GM19239 (cell line): ENCODE results near the gene TANC1.

Experiments
- DNase-seq: peaks from one replicate; pipeline ENCODE4 v3.0.0; 2011; ENCODE audit warnings: low spot score; ENCODE audit not compliant: insufficient read length
- FAIRE-seq: peaks from 2 replicates; lab custom pipeline; 2011; peaks lifted over from hg19 to GRCh38; lab: Jason Lieb, UNC

TANC1 gene

GRCh38 chr2:159272156-159272555 lies 303.7 kb downstream of the TANC1 start:
- no peak for FAIRE-seq

GRCh38 chr2:159275111-159275510 lies 306.7 kb downstream of the TANC1 start:
- DNase-seq (no peak), FAIRE-seq (no peak)

More at GRCh38 chr2:159272156-159272555, 303.7 kb downstream of the TANC1 start:
- no peak for DNase-seq

GRCh38 chr2:159279700-159280099 lies 311.3 kb downstream of the TANC1 start:
- peak; percentile 28 for FAIRE-seq

GRCh38 chr2:159281002-159281401 lies 312.6 kb downstream of the TANC1 start:
- peak; percentile 18 for FAIRE-seq

More at GRCh38 chr2:159279700-159280099, 311.3 kb downstream of the TANC1 start:
- DNase-seq, result no peak

More at GRCh38 chr2:159281002-159281401, 312.6 kb downstream of the TANC1 start:
- no peak for DNase-seq
